Astrocyte (in vitro differentiated cells and primary cell): ENCODE results near the gene MON2.

Source experiments
- CTCF ChIP-seq: IDR thresholded peaks from 2 replicates; pipeline ENCODE4 v1.5.1; 2011; ENCODE audit warnings: low read depth, mild to moderate bottlenecking, inconsistent platforms, low read length, moderate library complexity; ENCODE audit not compliant: insufficient read depth
- EZH2 ChIP-seq: IDR thresholded peaks from 2 replicates; pipeline ENCODE4 v1.6.1; 2012; ENCODE audit warnings: mild to moderate bottlenecking, low read length, inconsistent platforms; ENCODE audit not compliant: insufficient read depth

GRCh38 chr12:62519043-62519442, 52.4 kb downstream of the MON2 start:
- TF ChIP-seq CTCF, result no peak
- no peak for TF ChIP-seq EZH2
